A673 (cell line): ENCODE data around the gene FASN. TPM values are rescaled to one million over a fixed set of nuclear protein-coding genes. Genes with fewer than 3 reads are reported as not detected.

Experiments
- BruUV-seq: library from RNA; stranded (reverse); fragments of 400-500 nt; replicated peaks from 2 replicates; lab custom pipeline; 2021; lab: Mats Ljungman, UMichigan
- CTCF ChIA-PET: fragments of 300-600 bp; sonication (Branson Sonifier 250); formaldehyde crosslinking; loops from one replicate; lab custom pipeline; 2022; ENCODE audit warnings: antibody characterized with exemption; lab: Charles Lee
- POLR2A ChIA-PET: fragments of 300-600 bp; sonication (Branson Sonifier 250); formaldehyde crosslinking; loops from one replicate; lab custom pipeline; 2022; ENCODE audit warnings: antibody characterized with exemption; ENCODE audit not compliant: low non-redundant PET; lab: Charles Lee
- DNase-seq: peaks from one replicate; pipeline ENCODE4 v3.0.0-alpha.2; 2015; ENCODE audit warnings: low spot score
- H3K27ac ChIP-seq: fragments of 200-600 bp; sonication (generic); 2 replicates; pipeline ENCODE4 v1.5.1; 2016; ENCODE audit warnings: mixed run types, low read depth, mild to moderate bottlenecking, mixed read lengths, antibody characterized with exemption, low read length; ENCODE audit not compliant: poor library complexity, severe bottlenecking
- H3K27me3 ChIP-seq: fragments of 200-600 bp; sonication (generic); replicated peaks from 2 replicates; pipeline ENCODE4 v1.6.1; 2017; ENCODE audit warnings: mixed run types, low read depth, mild to moderate bottlenecking, mixed read lengths, antibody characterized with exemption, low read length; ENCODE audit not compliant: insufficient read depth, poor library complexity
- H3K36me3 ChIP-seq: fragments of 200-600 bp; sonication (generic); 2 replicates; pipeline ENCODE4 v1.6.1; 2016; ENCODE audit warnings: mixed run types, mild to moderate bottlenecking, mixed read lengths, antibody characterized with exemption, low read length; ENCODE audit not compliant: insufficient read depth, poor library complexity, severe bottlenecking
- H3K4me1 ChIP-seq: fragments of 200-600 bp; sonication (generic); 2 replicates; pipeline ENCODE4 v1.6.1; 2017; ENCODE audit warnings: mixed run types, mild to moderate bottlenecking, mixed read lengths, antibody characterized with exemption, low read length; ENCODE audit not compliant: insufficient read depth, poor library complexity, severe bottlenecking
- H3K4me3 ChIP-seq: fragments of 200-600 bp; sonication (generic); 2 replicates; pipeline ENCODE4 v1.5.1; 2016; ENCODE audit warnings: low read depth, mixed run types, mild to moderate bottlenecking, mixed read lengths, low read length; ENCODE audit not compliant: poor library complexity, severe bottlenecking
- H3K9me3 ChIP-seq: fragments of 200-600 bp; sonication (generic); 2 replicates; pipeline ENCODE4 v1.6.1; 2016; ENCODE audit warnings: mixed run types, low read depth, mild to moderate bottlenecking, mixed read lengths, antibody characterized with exemption, low read length; ENCODE audit not compliant: poor library complexity, severe bottlenecking
- CTCF ChIP-seq: fragments of 300-800, 200-600 bp; sonication (generic); conservative IDR thresholded peaks from 2 replicates; pipeline ENCODE4 v1.5.1; 2017; ENCODE audit warnings: low read depth, mild to moderate bottlenecking, antibody characterized with exemption, low read length, moderate library complexity, mixed read lengths
- EZH2 ChIP-seq: fragments of 200-600 bp; sonication (generic); IDR thresholded peaks from 2 replicates; pipeline ENCODE4 v1.6.1; 2017; ENCODE audit warnings: borderline replicate concordance, low read depth, mild to moderate bottlenecking, mixed read lengths, antibody characterized with exemption, low read length; ENCODE audit not compliant: poor library complexity, severe bottlenecking
- intact Hi-C: fragments of 100-400 bp; cut with micrococcal nuclease; formaldehyde crosslinking; loops from one replicate; pipeline ENCODE4 v1.10.0; 2022; ENCODE audit not compliant: unreplicated experiment
- total RNA-seq: library from RNA; stranded (reverse); gene quantifications from 2 replicates; pipeline ENCODE4 v1.2.3, GENCODE V29; 2021

Gene FASN
- total RNA-seq, 1 experiment from 2014 or later: 591 TPM

DNA sequence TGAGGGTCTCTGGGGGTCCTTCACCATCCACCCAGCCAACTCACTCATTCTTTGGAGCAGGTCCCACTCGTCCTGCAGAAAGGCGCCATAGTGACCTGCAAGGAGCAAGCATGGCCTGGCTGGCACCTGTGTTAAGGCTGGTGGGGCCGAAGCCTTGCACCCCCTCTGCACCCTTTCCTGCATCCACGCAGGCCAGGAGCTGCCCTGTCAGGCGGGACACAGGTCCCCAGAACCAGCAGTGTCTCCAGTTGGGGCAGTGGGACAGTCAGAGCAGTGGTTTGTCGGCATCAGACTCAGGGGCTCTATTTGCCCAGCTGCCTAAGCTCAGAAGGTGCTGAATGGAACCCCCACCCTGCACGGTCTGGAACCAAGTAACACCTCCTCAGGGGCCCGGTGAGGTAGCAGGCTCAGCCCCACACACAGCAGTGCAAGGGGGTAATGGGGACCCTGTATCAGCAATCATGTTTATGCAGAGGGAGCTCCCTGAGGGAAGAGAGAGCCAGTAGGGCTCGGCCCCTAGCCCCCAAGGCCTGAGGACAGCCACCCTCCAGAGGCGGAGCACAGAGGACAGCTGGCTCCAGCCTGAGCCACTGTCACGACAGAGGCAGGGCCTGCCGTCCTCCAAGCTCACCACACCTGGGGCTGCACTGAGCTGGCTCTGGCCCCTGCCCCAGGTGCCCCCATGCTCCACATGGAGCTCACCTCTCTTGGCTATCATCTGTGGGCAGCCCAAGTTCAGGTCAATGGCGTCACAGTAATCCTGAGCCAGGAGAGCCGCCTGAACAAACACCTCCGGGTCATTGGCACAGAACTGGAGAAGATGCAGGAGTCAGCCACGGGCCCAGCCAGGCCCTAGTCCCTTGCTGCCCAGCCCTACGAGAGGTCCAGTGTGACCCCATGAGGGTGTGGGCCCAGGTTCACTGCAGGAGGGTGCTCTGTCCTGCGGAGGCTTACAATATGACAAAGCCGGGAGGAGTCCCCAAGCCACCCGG is 34.3 kb downstream of the FASN start:
- peaks cover 6% of the 10 kb centered on the region for H3K4me1 ChIP-seq
- peaks cover 44% of the 10 kb centered on the region for H3K36me3 ChIP-seq
- DNase-seq: no peak
- H3K9me3 ChIP-seq: no peaks in the 10 kb centered on the region
- no peak overlapping the region for H3K27ac ChIP-seq
- intact Hi-C loops: no loop called here
- H3K27me3 ChIP-seq: no peaks in the 10 kb centered on the region
- TF ChIP-seq EZH2 (no peak), CTCF (no peak)
- ChIA-PET POLR2A (no interaction called here), CTCF (no interaction called here)
- H3K4me3 ChIP-seq: peak overlapping the region; percentile 85
- BruUV-seq: no TSS peak

GRCh38 chr17:82062984-82063368 is 35.1 kb downstream of the FASN start:
- POLR2A ChIA-PET: no interaction called here
- no TSS peak for BruUV-seq
- no peak for TF ChIP-seq EZH2
- TF ChIP-seq CTCF: no peak
- peaks cover 51% of the 10 kb centered on the region for H3K36me3 ChIP-seq
- H3K27me3 ChIP-seq: no peaks in the 10 kb centered on the region
- intact Hi-C loops: no loop called here
- CTCF ChIA-PET: no interaction called here
- H3K27ac ChIP-seq: no peak overlapping the region
- peaks cover 6% of the 10 kb centered on the region for H3K4me1 ChIP-seq
- H3K4me3 ChIP-seq: no peak overlapping the region
- DNase-seq: no peak
- no peaks in the 10 kb centered on the region for H3K9me3 ChIP-seq

DNA sequence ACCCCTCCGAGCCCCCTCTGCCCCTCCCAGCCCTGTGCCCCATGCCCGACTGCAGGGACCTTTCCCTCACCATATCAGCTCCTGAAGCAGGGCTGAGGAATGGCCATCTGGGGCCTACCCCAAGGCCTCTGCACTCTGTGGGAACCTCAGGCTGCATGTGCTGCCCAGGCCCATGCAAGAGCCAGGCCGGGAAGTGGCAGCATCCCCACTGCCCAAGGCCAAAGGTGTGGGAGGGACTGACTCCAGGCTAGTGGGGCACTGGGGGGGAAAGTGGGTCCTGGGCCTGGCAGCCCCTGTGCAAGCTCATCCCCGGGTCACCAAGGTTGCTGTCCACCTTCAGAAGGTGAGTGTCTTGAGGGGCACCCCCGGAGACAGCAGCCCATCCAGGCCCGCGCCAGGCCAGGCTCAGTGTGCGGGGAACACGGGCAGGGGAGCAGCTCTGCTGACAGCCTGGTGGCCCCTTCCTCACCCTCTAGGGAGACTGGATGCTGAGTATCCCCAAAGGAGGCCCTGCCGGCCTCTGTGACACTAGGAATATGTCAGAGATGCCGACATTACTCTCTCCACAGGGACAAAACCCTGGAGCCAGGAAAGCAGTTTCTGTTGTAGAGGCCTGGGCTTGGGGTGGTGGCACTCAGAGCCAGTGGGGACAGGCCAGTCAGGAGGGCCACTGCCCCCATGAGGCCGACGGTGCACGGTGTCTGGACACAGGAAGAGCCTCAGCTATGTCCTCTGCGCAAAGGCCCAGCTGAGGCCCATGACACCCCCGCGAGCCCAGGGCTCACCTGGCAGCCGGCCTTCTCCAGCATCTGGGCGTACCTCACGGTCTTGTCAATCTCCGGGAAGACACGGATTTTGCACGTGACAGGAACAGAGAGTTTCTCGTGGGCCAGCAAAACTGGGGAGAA is 35.7 kb downstream of the FASN start:
- Histone ChIP-seq H3K27me3 (no peaks in the 10 kb centered on the region), H3K27ac (no peak overlapping the region), H3K9me3 (no peaks in the 10 kb centered on the region), H3K4me3 (no peak overlapping the region), H3K4me1 (peaks cover 6% of the 10 kb centered on the region), H3K36me3 (peaks cover 58% of the 10 kb centered on the region)
- CTCF ChIA-PET: no interaction called here
- intact Hi-C loops: no loop called here
- TF ChIP-seq CTCF (no peak), EZH2 (no peak)
- POLR2A ChIA-PET: no interaction called here
- BruUV-seq: no TSS peak
- no peak for DNase-seq
